RPMI7951 (cell line): ENCODE results near the gene DNAJC5. TPM values are rescaled to one million over a fixed set of nuclear protein-coding genes. Genes with fewer than 3 reads are reported as not detected.

Experiments
- DNase-seq: peaks from one replicate; pipeline ENCODE4 v3.0.0-alpha.2; 2012; ENCODE audit warnings: low read depth
- total RNA-seq: library from RNA; depleted of rRNA; stranded (reverse); fragments of >200 nt; shearing (Covaris generic); gene quantifications from 2 replicates; pipeline ENCODE4 v1.2.3, GENCODE V29; 2014; rRNA removed

DNAJC5 gene
- total RNA-seq, 1 experiment from 2014 or later, result 29.3 TPM

DNA sequence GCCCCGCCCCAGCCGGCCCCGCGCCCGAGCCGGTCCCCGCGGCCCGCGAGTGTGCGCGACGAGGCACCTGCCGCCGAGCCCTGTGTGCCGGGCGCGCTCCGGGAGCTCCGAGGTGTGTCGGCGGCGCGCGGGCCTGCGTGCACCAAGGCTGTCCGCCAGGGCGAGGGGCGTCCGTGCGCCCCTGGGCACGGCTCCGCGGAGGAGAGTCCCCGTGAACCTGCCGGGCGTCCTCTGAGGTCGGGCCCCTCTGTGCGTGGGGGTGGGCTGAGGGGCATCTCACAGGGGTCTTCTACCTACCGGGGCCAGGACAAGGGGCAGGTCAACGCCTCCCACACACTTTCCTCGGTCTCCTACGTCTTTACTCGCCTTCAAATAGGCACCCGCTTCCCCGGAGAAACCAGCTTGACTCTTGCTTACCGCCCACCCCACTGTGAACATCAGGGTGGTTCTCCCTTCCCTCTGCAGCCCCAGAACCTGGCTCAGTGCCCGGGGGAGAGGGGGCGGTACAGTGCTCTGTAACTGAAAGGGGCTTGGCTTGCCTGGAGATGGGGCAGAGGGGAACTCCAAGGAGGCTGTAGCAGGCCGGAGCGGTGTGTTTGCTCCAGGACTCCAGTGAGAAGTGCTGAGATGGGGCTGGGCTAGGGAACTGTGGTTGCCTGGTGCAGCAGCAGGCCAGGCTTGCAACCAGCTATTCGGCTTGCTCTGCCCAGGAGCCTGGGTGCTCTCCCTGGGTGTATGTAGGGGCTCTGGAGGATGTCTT lies 84.8 kb downstream of the DNAJC5 start, which contains the start of gene SAMD10:
TSS of gene SAMD10 (minus strand) at position 86 of the 760 bp plus-strand sequence. CDS start 175 bp downstream, outside the sequence.
- peak; percentile 49 for DNase-seq

DNA sequence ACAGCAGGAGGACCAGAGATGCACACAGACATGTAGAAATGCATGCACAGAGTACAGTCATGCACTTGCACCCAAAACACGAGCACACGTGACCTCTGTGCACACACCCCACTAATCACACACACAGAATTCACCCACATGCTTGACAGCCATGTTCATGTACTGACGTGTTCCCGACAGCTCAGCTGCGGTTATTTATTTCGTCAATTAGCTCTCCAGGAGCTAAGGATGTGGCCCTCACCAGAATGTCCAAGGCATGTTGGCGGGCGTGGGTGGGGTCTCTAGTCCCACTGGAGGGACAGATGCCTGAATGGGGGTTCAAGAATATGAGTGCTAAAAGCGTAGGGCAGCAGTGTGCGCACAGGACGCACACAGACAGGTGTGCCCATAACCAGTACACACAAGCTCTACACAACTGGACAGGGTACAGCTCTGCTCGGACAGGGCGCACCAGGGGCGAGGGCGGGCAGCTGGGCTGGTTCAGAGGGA lies 85.4 kb downstream of the DNAJC5 start:
- DNase-seq, result no peak

DNA sequence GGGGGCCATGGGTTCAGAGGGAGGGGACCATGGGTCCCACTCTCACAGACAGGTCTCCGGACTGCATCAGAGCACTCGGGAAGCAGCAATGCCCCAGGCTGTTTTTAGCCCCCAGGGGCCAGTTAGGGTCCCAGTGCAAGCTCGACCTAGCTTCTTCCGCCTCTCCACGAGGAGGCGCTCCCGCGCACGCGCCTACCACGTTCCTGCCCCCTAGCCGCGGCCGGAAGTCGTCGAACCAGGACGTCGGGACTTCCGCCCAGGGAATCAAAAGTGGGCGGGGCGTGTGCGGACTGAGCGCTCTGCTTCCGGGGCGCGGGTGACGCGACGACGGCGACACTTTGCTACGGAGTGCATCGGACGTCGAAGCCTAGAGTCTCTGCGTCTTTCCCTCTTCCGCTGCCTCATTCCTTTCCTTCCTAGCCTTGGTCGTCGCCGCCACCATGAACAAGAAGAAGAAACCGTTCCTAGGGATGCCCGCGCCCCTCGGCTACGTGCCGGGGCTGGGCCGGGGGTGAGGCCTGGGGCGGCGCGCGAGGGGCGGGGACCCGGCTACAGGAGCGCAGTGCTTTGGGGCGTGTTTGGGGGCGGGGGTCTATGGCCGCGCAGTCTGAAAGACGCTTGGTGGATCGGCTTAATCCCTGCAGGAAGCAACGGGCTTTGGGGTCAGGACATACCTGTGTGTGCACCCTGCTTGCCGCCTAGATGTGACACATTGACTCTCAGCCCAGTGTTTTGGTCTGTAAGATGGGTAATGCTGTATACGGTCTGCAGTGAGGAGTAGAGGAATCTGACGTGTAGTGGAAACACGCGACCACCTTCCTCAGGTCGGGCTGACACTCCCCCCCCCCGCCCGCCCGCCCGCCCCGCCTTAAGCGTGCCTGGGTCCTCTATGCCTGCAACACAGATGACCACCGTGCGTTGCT lies 86.1 kb downstream of the DNAJC5 start, which contains the start of gene PRPF6:
TSS of gene PRPF6 (plus strand) at position 327 of the 923 bp plus-strand sequence. CDS start at position 441, 114 bp downstream.
- peak; percentile 96 for DNase-seq

DNA sequence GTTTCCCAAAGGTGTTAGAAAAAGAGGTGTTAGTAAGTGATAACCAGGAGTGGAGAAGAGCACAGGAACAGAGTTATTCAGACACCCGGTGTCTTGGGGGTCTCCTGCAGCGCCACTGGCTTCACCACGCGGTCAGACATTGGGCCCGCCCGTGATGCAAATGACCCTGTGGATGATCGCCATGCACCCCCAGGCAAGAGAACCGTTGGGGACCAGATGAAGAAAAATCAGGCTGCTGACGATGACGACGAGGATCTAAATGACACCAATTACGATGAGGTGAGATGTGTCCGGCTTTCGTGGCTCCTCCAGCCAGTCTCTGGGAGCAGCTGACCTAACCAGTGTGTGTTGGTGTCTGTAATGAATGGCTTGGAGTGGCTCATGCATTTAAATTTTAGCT lies 88.0 kb downstream of the DNAJC5 start:
- no peak for DNase-seq

Other genes with a start within 250 kb of the DNAJC5 start
- 75.3 and 102 TPM in 2 replicates for gene STMN3, start 241.7 kb upstream of the DNAJC5 start, total RNA-seq
- 17.4 and 18.7 TPM in 2 replicates for gene RTEL1, start 236.8 kb upstream of the DNAJC5 start, total RNA-seq
- gene TNFRSF6B, start 198.5 kb upstream of the DNAJC5 start, total RNA-seq, result 0.36 and 1.1 TPM in 2 replicates
- 38.8 and 69.0 TPM in 2 replicates for gene ARFRP1, start 187.2 kb upstream of the DNAJC5 start, total RNA-seq
- 8.3 and 28.5 TPM in 2 replicates for gene ZGPAT, start 187.1 kb upstream of the DNAJC5 start, total RNA-seq
- 0.72 and 4.4 TPM in 2 replicates for gene LIME1, start 158.5 kb upstream of the DNAJC5 start, total RNA-seq
- gene SLC2A4RG, start 155.3 kb upstream of the DNAJC5 start, total RNA-seq, result 29.3 and 46.9 TPM in 2 replicates
- 3.4 and 5.8 TPM in 2 replicates for gene ZBTB46, start 63.9 kb upstream of the DNAJC5 start, total RNA-seq
- gene ABHD16B, start 33.6 kb upstream of the DNAJC5 start, total RNA-seq, result not detected in 2 replicates
- gene TPD52L2, start 29.9 kb upstream of the DNAJC5 start, total RNA-seq, result 137 and 140 TPM in 2 replicates
- 23.1 and 24.4 TPM in 2 replicates for gene UCKL1, start 61.3 kb downstream of the DNAJC5 start, total RNA-seq
- gene ZNF512B, start 74.8 kb downstream of the DNAJC5 start, total RNA-seq, result 2.8 and 4.0 TPM in 2 replicates
- gene SAMD10, start 84.5 kb downstream of the DNAJC5 start, total RNA-seq, result 1.6 and 1.9 TPM in 2 replicates
- gene PRPF6, start 86.0 kb downstream of the DNAJC5 start, total RNA-seq, result 68.4 and 74.2 TPM in 2 replicates
- 0.36 and 1.7 TPM in 2 replicates for gene C20orf204, start 141.1 kb downstream of the DNAJC5 start, total RNA-seq
- 0.12 and 0.20 TPM in 2 replicates for gene SOX18, start 154.5 kb downstream of the DNAJC5 start, total RNA-seq
- gene TCEA2, start 168.1 kb downstream of the DNAJC5 start, total RNA-seq, result 28.2 and 34.2 TPM in 2 replicates
- gene RGS19, start 184.4 kb downstream of the DNAJC5 start, total RNA-seq, result 18.9 and 22.0 TPM in 2 replicates
- gene OPRL1, start 185.0 kb downstream of the DNAJC5 start, total RNA-seq, result 0.29 and 0.84 TPM in 2 replicates
- gene LKAAEAR1, start 189.3 kb downstream of the DNAJC5 start, total RNA-seq, result 0.39 and 0.48 TPM in 2 replicates
- gene NPBWR2, start 212.4 kb downstream of the DNAJC5 start, total RNA-seq, result not detected in 2 replicates